ENCODE measurements around the gene ROBO3. TPM values are rescaled to one million over a fixed set of nuclear protein-coding genes. Genes with fewer than 3 reads are reported as not detected.

ROBO3 gene
- total RNA-seq, 1 donor = 18.1 TPM

GRCh38 chr11:124930799-124931198 lies 65.6 kb downstream of the ROBO3 start:
- H3K9me3 ChIP-seq (ENCODE audit: low read depth, low read length) = no peaks in the 10 kb centered on the region
- peaks cover 17% of the 10 kb centered on the region for H3K4me1 ChIP-seq (ENCODE audit: insufficient read depth, low read length)
- H4K20me1 ChIP-seq (ENCODE audit: insufficient read depth, low read length) = no peaks in the 10 kb centered on the region
- H3K4me3 ChIP-seq (ENCODE audit: insufficient read depth, low read length) = no peak overlapping the region
- H3K79me2 ChIP-seq (ENCODE audit: insufficient read depth, low read length) = no peaks in the 10 kb centered on the region
- H2AFZ ChIP-seq (ENCODE audit: low read length) = no peak overlapping the region
- no peak overlapping the region for H3K27ac ChIP-seq (ENCODE audit: low read depth, low read length)
- DNase-seq (ENCODE audit: insufficient read length, low spot score, missing footprints) = no peak
- H3K36me3 ChIP-seq (ENCODE audit: insufficient read depth, low read length) = no peaks in the 10 kb centered on the region
- no peak for TF ChIP-seq CTCF (IDR thresholded peaks at IDR 0.05; ENCODE audit: extremely low read depth, low read depth, low read length)
- H3K4me2 ChIP-seq (ENCODE audit: insufficient read depth, low read length) = no peak overlapping the region
- no peaks in the 10 kb centered on the region for H3K27me3 ChIP-seq (ENCODE audit: insufficient read depth, low read length)

Other genes starting within 250 kb of the ROBO3 start
- gene TBRG1, start 242.6 kb upstream of the ROBO3 start, total RNA-seq = 37.7 and 40.2 TPM in 2 replicates
- 10.5 and 11.5 TPM in 2 replicates for gene SIAE, start 191.7 kb upstream of the ROBO3 start, total RNA-seq
- gene SPA17, start 191.5 kb upstream of the ROBO3 start, total RNA-seq = 8.0 and 8.8 TPM in 2 replicates
- under 0.01 TPM in 1 of 2 replicates, not detected in the other for gene NRGN, start 125.5 kb upstream of the ROBO3 start, total RNA-seq
- gene VSIG2, start 113.2 kb upstream of the ROBO3 start, total RNA-seq = not detected in 2 replicates
- under 0.01 and 0.29 TPM in 2 replicates for gene ESAM, start 103.1 kb upstream of the ROBO3 start, total RNA-seq
- 10.6 and 10.9 TPM in 2 replicates for gene MSANTD2, start 65.0 kb upstream of the ROBO3 start, total RNA-seq
- 0.36 and 0.59 TPM in 2 replicates for gene ROBO4, start 32.4 kb downstream of the ROBO3 start, total RNA-seq
- under 0.01 TPM in 1 of 2 replicates, not detected in the other for gene HEPN1, start 53.8 kb downstream of the ROBO3 start, total RNA-seq
- gene HEPACAM, start 70.6 kb downstream of the ROBO3 start, total RNA-seq = under 0.01 TPM in 1 of 2 replicates, not detected in the other
- gene CCDC15, start 88.8 kb downstream of the ROBO3 start, total RNA-seq = 2.1 and 2.2 TPM in 2 replicates
- 0.29 and 0.36 TPM in 2 replicates for gene SLC37A2, start 197.9 kb downstream of the ROBO3 start, total RNA-seq
- gene TMEM218, start 246.2 kb downstream of the ROBO3 start, total RNA-seq = 22.1 and 30.0 TPM in 2 replicates